Stimulated activated CD8-positive, alpha-beta memory T cell treated with anti-CD3 and anti-CD28 coated beads, Interleukin-12 subunit alpha, Interleukin-12 subunit beta, amount 100 ng/mL, for 4 hours (primary cell): Measurements from ENCODE around the gene EIF4G1.
A peak's percentile ranks its signal among the peaks of the same experiment; 100 is the strongest.
"Not testable (repeated sequence)": the region's sequence is repeated elsewhere in the genome, so short reads cannot be mapped to it uniquely, and the experiment has no call there.

ENCODE experiments used
- DNase-seq: peaks from one replicate; pipeline ENCODE4 v3.0.0-alpha.2; 2020; ENCODE audit warnings: low read depth

The EIF4G1 gene

DNA sequence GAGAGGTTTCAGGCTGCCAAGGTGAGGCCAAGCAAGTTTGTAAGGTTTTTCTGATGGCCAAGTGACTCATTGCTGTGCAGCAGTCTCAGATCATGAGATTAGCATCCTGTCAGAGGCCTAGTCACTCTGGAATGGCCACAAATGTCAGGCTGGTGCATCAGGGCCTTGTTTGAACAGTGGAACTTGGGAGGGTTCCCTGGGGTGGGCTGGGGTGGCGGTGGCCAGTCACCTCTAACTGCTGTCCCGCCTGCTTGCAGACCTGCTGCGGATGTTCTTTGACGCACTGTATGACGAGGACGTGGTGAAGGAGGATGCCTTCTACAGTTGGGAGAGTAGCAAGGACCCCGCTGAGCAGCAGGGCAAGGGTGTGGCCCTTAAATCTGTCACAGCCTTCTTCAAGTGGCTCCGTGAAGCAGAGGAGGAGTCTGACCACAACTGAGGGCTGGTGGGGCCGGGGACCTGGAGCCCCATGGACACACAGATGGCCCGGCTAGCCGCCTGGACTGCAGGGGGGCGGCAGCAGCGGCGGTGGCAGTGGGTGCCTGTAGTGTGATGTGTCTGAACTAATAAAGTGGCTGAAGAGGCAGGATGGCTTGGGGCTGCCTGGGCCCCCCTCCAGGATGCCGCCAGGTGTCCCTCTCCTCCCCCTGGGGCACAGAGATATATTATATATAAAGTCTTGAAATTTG, 20.2 kb downstream of the EIF4G1 start:
- no peak for DNase-seq

- no peak for DNase-seq
These were observed 20.9 kb downstream of the EIF4G1 start for GRCh38 chr3:184335291-184335660.

GRCh38 chr3:184335661-184336546, 21.5 kb downstream of the EIF4G1 start:
- DNase-seq = peak; percentile 77

DNA sequence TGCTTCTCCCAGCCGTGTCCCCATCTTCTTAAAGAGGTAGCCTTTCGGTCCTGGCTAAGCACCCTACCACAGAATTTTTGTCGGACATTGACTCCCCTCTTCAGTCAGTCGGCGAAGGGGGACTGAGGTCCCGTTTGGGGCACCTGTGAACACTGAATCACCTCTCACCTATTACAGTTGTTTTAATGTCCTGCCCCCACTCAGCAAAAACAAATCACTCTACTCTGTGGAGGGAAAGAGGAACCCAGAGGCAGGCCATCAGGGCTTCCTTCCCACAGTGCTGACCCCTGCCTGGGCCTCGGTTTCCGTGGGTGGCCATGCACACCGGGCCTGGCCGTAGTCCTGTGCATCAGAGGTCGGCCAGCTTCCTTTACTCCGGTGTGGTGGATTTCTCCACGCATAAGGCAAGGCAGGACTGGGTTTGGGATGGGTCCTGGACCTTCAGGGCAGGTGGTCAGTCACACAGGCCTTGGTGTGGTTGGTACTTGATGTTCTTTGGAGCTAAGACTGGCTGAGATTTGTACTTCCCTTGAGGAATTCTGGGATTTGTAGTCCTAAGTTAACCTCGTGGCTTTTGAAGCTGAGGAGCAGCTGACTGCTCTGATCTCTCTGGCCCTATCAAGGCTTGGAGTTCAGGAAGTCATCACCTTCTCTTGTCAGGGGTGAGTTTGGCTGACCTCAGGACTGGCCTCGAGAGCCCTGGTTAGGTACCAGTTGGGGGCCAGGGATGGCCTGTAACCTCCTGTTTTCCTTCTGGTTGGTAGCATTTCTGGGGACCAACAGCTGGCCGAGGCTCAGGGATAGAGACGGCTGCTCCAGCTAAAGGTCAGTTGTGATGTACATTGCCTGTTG, 22.4 kb downstream of the EIF4G1 start:
- DNase-seq = no peak

- no peak for DNase-seq
These were observed 23.0 kb downstream of the EIF4G1 start, which contains the start of gene FAM131A for GRCh38 chr3:184337399-184337714. Gene FAM131A, plus strand, starts transcription at chr3:184337600. Its CDS starts 31 bp downstream, at chr3:184337631.

- no peak for DNase-seq
These were observed 23.6 kb downstream of the EIF4G1 start for GRCh38 chr3:184337981-184338380.

GRCh38 chr3:184338511-184338945, 24.1 kb downstream of the EIF4G1 start:
- no peak for DNase-seq

DNA sequence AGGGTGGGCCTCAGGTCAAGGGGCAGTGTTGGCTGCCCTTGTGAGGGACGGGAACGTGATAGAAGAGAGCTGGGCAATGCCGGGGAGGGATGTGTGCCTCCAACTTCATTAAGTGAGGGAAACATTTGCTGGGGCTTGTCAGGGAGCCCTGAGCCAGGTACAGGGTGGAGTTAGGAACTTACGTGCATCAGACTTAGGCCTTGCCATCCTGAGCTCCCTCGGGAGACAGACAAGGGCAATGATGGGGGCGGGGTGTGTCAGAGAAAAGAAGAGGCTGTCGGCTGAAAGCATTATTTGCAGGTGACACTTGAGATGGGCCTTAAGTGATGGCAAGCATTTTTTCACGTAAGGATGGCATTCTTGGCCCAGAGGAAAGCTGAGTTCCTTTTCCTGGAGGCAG, 24.6 kb downstream of the EIF4G1 start:
- DNase-seq = no peak

GRCh38 chr3:184339451-184340135, 25.2 kb downstream of the EIF4G1 start:
- not testable (repeated sequence) for DNase-seq

DNA sequence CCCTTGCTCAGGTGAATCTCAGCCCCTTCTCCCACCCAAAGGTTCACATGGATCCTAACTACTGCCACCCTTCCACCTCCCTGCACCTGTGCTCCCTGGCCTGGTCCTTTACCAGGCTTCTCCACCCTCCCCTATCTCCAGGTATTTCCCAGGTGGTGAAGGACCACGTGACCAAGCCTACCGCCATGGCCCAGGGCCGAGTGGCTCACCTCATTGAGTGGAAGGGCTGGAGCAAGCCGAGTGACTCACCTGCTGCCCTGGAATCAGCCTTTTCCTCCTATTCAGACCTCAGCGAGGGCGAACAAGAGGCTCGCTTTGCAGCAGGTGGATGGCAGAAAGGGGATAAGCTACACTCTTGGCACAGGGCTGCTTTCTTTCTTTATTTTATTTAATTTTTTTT, 27.5 kb downstream of the EIF4G1 start:
- DNase-seq = no peak

DNA sequence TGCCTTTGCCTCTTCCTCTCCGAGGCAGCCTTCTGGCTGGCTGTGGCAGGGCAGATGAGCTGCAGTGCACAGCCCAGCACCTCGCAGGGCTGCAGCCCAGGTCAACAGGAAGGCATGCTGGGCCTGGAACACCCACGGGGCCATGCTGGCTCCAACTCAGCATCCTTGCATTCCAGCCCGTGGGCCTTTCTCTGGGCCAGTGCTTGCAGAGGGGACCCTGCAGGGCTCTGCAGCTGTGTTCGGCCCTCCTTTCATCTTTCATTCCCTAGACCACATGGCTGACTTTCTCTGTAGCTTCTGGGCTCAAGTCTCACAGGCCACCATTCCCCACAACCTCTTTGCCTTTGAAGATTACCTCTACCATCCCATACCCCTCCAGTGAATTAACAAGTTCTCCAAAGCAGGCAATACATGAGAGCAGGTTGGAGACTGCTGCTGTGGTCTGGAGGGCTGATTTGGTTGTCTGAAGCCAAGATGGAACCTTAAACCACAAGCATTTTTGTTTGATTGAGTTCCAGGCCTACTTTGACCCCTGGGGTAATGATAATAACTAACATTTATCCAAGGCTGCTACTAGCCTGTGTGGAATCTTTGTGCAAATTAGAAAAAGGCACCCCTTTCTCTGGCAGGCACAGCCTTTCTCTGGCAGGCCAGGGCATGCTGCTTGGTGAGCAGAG, 28.9 kb downstream of the EIF4G1 start:
- no peak for DNase-seq

- DNase-seq = no peak
These were observed 30.3 kb downstream of the EIF4G1 start for GRCh38 chr3:184344579-184345316.

DNA sequence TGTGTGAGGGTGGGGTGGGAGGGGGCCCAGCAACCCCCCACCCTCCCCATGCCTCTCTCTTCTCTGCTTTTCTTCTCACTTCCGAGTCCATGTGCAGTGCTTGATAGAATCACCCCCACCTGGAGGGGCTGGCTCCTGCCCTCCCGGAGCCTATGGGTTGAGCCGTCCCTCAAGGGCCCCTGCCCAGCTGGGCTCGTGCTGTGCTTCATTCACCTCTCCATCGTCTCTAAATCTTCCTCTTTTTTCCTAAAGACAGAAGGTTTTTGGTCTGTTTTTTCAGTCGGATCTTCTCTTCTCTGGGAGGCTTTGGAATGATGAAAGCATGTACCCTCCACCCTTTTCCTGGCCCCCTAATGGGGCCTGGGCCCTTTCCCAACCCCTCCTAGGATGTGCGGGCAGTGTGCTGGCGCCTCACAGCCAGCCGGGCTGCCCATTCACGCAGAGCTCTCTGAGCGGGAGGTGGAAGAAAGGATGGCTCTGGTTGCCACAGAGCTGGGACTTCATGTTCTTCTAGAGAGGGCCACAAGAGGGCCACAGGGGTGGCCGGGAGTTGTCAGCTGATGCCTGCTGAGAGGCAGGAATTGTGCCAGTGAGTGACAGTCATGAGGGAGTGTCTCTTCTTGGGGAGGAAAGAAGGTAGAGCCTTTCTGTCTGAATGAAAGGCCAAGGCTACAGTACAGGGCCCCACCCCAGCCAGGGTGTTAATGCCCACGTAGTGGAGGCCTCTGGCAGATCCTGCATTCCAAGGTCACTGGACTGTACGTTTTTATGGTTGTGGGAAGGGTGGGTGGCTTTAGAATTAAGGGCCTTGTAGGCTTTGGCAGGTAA, 31.1 kb downstream of the EIF4G1 start:
- no peak for DNase-seq

GRCh38 chr3:184346480-184347190, 32.2 kb downstream of the EIF4G1 start:
- DNase-seq = no peak

GRCh38 chr3:184347321-184348056, 33.1 kb downstream of the EIF4G1 start:
- DNase-seq = no peak

- DNase-seq = no peak
These were observed 33.6 kb downstream of the EIF4G1 start for GRCh38 chr3:184348057-184348382.

- DNase-seq = no peak
These were observed 35.4 kb downstream of the EIF4G1 start for GRCh38 chr3:184349563-184350470.
